NCI-H1048 (cell line): ENCODE data around the gene MAML2.

ENCODE experiments used
- DNase-seq: peaks from one replicate; lab custom pipeline; 2025; lab: John Stamatoyannopoulos, UW

Gene MAML2

GRCh38 chr11:96067160-96067559 is 275.8 kb downstream of the MAML2 start:
- no peak for DNase-seq

GRCh38 chr11:96065379-96065778 is 277.6 kb downstream of the MAML2 start:
- no peak for DNase-seq

GRCh38 chr11:96063886-96064285 is 279.1 kb downstream of the MAML2 start:
- no peak for DNase-seq

GRCh38 chr11:96063053-96063452 is 279.9 kb downstream of the MAML2 start:
- no peak for DNase-seq

GRCh38 chr11:96062134-96062533 is 280.9 kb downstream of the MAML2 start:
- DNase-seq = no peak

GRCh38 chr11:96061730-96062129 is 281.3 kb downstream of the MAML2 start:
- DNase-seq = no peak

- no peak for DNase-seq
Measured at GRCh38 chr11:96061069-96061468, 281.9 kb downstream of the MAML2 start.

- DNase-seq = no peak
Measured at GRCh38 chr11:96057502-96057901, 285.5 kb downstream of the MAML2 start.

GRCh38 chr11:96056576-96056975 is 286.4 kb downstream of the MAML2 start:
- DNase-seq = no peak

GRCh38 chr11:96055706-96056387 is 287.1 kb downstream of the MAML2 start:
- DNase-seq = no peak

- DNase-seq = no peak
Measured at GRCh38 chr11:96054870-96055705, 287.9 kb downstream of the MAML2 start.

- no peak for DNase-seq
Measured at GRCh38 chr11:96052921-96053651, 289.9 kb downstream of the MAML2 start.

- no peak for DNase-seq
Measured at GRCh38 chr11:96051820-96052219, 291.2 kb downstream of the MAML2 start.

- DNase-seq = no peak
Measured at GRCh38 chr11:96050435-96051182, 292.4 kb downstream of the MAML2 start.

- no peak for DNase-seq
Measured at GRCh38 chr11:96049426-96049825, 293.6 kb downstream of the MAML2 start.

- DNase-seq = no peak
Measured at GRCh38 chr11:96045622-96046456, 297.2 kb downstream of the MAML2 start.

GRCh38 chr11:96044747-96045146 is 298.2 kb downstream of the MAML2 start:
- no peak for DNase-seq

GRCh38 chr11:96044311-96044710 is 298.7 kb downstream of the MAML2 start:
- DNase-seq = no peak

GRCh38 chr11:96043291-96043690 is 299.7 kb downstream of the MAML2 start:
- DNase-seq = no peak

GRCh38 chr11:96038046-96038445 is 304.9 kb downstream of the MAML2 start:
- no peak for DNase-seq

- no peak for DNase-seq
Measured at GRCh38 chr11:96037405-96037949, 305.5 kb downstream of the MAML2 start.
